Colonic mucosa (tissue), 4 donors: ENCODE data around the gene TLCD2. TPM values are rescaled to one million over a fixed set of nuclear protein-coding genes. Genes with fewer than 3 reads are reported as not detected.
"Not testable (repeated sequence)": the region's sequence is repeated elsewhere in the genome, so short reads cannot be mapped to it uniquely, and the experiment has no call there.

Experiments
- DNase-seq: peaks from one replicate; pipeline ENCODE4 v3.0.0-alpha.2; 2020
- H3K27ac ChIP-seq: fragments of 200-600 bp; one replicate; pipeline ENCODE4 v1.8.0; 2021
- H3K27me3 ChIP-seq: fragments of 200-600 bp; one replicate; pipeline ENCODE4 v1.8.0; 2021
- H3K36me3 ChIP-seq: fragments of 200-600 bp; one replicate; pipeline ENCODE4 v1.8.0; 2021
- H3K4me1 ChIP-seq: fragments of 200-600 bp; one replicate; pipeline ENCODE4 v1.8.0; 2021; ENCODE audit warnings: mild to moderate bottlenecking
- H3K4me3 ChIP-seq: fragments of 200-600 bp; one replicate; pipeline ENCODE4 v1.8.0; 2021
- H3K9ac ChIP-seq, 2 donors: one replicate each; pipeline ENCODE4 v1.7.0; 2013; ENCODE audit warnings: control low read depth in 2 of 2, low read depth in 2 of 2, low read length in 2 of 2
- H3K9me3 ChIP-seq: fragments of 200-600 bp; one replicate; pipeline ENCODE4 v1.8.0; 2021
- CTCF ChIP-seq: fragments of 200-600 bp; IDR thresholded peaks from one replicate; pipeline ENCODE4 v1.8.0; 2022; ENCODE audit warnings: antibody characterized with exemption, mild to moderate bottlenecking
- intact Hi-C: fragments of 100-400 bp; cut with DNase I; formaldehyde crosslinking; loops from one replicate; pipeline ENCODE4 v1.14.1; 2022
- total RNA-seq, 2 donors: library from RNA; stranded (reverse); fragmentation: NEBNext Ultra II Directional in 1 of 2; extraction: Animal tissue kit (Norgen Biotek cat#: 25700) in 1 of 2; gene quantifications; one replicate each; pipeline ENCODE4 v1.2.1, GENCODE V29; 2021
- donor health status: healthy.
- donor health status: DM: no; HTN: no; CAD: no.
- donor health status: DM: no; HTN: no; CAD: no.

Gene TLCD2
- total RNA-seq, 2 donors from 2014 or later, result 30.2 to 32.6 TPM

DNA sequence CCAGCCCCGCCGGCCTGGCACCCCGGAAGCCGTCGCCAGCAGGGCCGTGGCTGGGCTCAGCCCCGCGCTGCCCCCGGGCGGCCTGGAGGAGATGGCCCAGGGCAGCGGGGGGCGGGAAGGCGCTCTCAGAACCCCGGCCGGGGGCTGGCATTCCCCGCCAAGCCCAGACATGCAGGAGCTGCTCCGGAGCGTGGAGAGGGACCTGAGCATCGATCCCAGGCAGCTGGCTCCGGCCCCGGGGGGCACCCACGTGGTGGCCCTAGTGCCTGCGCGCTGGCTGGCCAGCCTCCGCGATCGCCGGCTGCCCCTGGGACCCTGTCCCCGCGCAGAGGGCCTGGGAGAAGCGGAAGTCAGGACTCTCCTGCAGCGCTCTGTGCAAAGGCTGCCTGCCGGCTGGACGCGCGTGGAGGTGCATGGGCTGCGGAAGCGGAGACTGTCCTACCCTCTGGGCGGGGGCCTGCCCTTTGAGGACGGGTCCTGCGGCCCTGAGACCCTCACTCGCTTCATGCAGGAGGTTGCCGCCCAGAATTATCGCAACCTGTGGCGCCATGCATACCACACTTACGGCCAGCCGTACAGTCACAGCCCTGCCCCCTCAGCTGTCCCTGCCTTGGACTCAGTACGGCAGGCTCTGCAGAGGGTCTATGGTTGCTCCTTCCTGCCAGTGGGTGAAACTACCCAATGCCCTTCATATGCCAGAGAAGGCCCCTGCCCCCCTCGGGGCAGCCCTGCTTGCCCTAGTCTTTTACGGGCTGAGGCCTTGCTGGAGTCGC, 14.9 kb upstream of the TLCD2 start:
- Histone ChIP-seq H3K9ac (peak overlapping the region; percentile 73 to 81), H3K9me3 (no peaks in the 10 kb centered on the region), H3K4me3 (peak overlapping the region; percentile 77), H3K4me1 (peaks cover 6% of the 10 kb centered on the region), H3K27ac (peak overlapping the region; percentile 67), H3K27me3 (no peaks in the 10 kb centered on the region), H3K36me3 (no peaks in the 10 kb centered on the region)
- intact Hi-C loops, result loop anchor here (5.0 kb wide), 1 partner anchor 142 kb away; no protein-coding TSS in a partner anchor
- no peak for DNase-seq
- TF ChIP-seq CTCF, result no peak

- H3K36me3 ChIP-seq, result no peaks in the 10 kb centered on the region
- peak within 1 kb of the TSS; percentile 67 for H3K27ac ChIP-seq
- no peak for TF ChIP-seq CTCF
- no peaks in the 10 kb centered on the region for H3K27me3 ChIP-seq
- H3K9me3 ChIP-seq, result no peaks in the 10 kb centered on the region
- peak within 1 kb of the TSS; percentile 81 to 87 for H3K9ac ChIP-seq
- peaks cover 6% of the 10 kb centered on the region for H3K4me1 ChIP-seq
- peak; percentile 93 for DNase-seq
- H3K4me3 ChIP-seq, result peak within 1 kb of the TSS; percentile 77
- intact Hi-C loops, result loop anchor here (5.0 kb wide), 1 partner anchor 143 kb away; no protein-coding TSS in a partner anchor
Measured at GRCh38 chr17:1724351-1724868, 14.2 kb upstream of the TLCD2 start, which contains the start of gene WDR81. Gene WDR81 (plus strand): TSS chr17:1724704. CDS start chr17:1724960, 256 bp downstream.

GRCh38 chr17:1722022-1722421, 11.8 kb upstream of the TLCD2 start:
- H3K27me3 ChIP-seq, H3K27ac ChIP-seq, H3K9ac ChIP-seq, H3K9me3 ChIP-seq, H3K4me3 ChIP-seq, DNase-seq, H3K36me3 ChIP-seq: not testable (repeated sequence)
- H3K4me1 ChIP-seq, result peaks cover 14% of the 10 kb centered on the region
- intact Hi-C loops, result loop anchor here (5.0 kb wide), 1 partner anchor 145 kb away; no protein-coding TSS in a partner anchor

DNA sequence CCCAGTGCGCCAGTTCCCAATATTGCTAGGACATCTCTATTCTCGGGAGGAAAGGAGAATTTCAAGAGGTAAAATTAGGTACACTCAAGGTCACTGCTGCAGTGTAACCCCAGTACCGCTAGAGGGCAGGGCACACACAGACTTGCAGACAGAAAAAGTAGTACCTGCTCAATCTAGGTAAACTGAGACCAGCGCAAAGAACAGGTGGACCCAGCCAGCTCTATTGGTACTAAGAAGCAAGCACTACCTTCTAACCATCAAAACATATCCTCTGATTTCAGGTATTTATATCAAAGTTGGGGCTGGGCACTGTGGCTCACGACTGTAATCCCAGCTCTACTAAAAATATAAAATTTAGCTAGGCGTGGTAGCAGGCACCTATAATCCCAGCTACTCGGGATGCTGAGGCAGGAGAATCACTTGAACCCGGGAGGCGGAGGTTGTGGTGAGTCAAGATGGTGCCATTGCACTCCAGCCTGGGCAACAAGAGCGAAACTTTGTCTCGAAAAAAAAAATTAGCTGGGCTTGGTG, 10.7 kb upstream of the TLCD2 start:
- no peaks in the 10 kb centered on the region for H3K36me3 ChIP-seq
- intact Hi-C loops, result loop anchor here (5.0 kb wide), 1 partner anchor 146 kb away; no protein-coding TSS in a partner anchor
- no peaks in the 10 kb centered on the region for H3K9me3 ChIP-seq
- H3K4me1 ChIP-seq, result peaks cover 14% of the 10 kb centered on the region
- peak; percentile 81 for DNase-seq
- no peaks in the 10 kb centered on the region for H3K27me3 ChIP-seq
- no peak overlapping the region for H3K27ac ChIP-seq
- peak; percentile 91 for TF ChIP-seq CTCF
- no peak overlapping the region for H3K4me3 ChIP-seq
- H3K9ac ChIP-seq, result peak overlapping the region in 1 of 2 donors; percentile 58

DNA sequence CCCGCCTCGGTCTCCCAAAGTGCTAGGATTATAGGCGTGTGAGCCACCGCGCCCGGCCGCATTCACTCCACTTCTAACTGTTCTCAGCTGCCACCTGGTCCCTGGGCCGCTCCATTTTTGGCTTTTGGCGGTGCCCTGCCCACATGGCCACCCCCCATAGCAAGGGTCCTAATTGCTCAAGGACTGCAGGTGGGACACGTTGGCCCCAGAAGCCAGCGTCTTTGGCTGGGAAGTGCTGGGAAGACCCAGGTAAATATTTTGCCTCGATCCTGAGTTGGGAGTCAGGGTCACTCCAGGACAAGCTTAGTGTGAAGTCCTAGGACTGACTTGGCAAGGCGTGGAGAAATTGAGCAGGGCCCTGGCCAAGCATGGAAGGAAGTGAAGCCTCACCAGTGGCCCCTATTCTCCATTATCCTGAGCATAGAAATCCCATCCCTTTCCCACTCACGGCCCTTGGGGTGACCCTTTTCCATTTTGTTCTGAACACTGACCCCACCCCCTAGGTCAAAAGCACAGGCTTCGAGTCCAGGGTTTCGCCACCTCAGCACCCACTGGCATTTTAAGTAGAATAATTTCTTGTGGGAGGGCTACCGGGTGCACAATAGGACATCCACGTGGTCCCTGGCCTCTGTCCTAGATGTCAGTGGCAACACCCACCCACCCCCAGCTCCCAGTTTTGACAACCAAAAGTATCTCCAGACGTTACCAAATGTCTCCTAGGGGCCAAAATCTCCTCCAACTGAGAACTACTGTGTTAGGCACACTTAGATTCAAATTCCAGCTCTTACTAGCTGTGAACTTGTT, 8.4 kb upstream of the TLCD2 start:
- no peak for DNase-seq
- no peak for TF ChIP-seq CTCF
- Histone ChIP-seq H3K36me3 (no peaks in the 10 kb centered on the region), H3K27ac (peak overlapping the region; percentile 99), H3K27me3 (no peaks in the 10 kb centered on the region), H3K4me1 (peaks cover 18% of the 10 kb centered on the region), H3K9ac (no peak overlapping the region), H3K4me3 (no peak overlapping the region), H3K9me3 (no peaks in the 10 kb centered on the region)
- intact Hi-C loops, result no loop called here
